Measurements from ENCODE around the gene GGTLC2. TPM values are rescaled to one million over a fixed set of nuclear protein-coding genes. Genes with fewer than 3 reads are reported as not detected.
A peak's percentile ranks its signal among the peaks of the same experiment; 100 is the strongest.

The GGTLC2 gene
- total RNA-seq, 1 experiment from 2014 or later = not detected

DNA sequence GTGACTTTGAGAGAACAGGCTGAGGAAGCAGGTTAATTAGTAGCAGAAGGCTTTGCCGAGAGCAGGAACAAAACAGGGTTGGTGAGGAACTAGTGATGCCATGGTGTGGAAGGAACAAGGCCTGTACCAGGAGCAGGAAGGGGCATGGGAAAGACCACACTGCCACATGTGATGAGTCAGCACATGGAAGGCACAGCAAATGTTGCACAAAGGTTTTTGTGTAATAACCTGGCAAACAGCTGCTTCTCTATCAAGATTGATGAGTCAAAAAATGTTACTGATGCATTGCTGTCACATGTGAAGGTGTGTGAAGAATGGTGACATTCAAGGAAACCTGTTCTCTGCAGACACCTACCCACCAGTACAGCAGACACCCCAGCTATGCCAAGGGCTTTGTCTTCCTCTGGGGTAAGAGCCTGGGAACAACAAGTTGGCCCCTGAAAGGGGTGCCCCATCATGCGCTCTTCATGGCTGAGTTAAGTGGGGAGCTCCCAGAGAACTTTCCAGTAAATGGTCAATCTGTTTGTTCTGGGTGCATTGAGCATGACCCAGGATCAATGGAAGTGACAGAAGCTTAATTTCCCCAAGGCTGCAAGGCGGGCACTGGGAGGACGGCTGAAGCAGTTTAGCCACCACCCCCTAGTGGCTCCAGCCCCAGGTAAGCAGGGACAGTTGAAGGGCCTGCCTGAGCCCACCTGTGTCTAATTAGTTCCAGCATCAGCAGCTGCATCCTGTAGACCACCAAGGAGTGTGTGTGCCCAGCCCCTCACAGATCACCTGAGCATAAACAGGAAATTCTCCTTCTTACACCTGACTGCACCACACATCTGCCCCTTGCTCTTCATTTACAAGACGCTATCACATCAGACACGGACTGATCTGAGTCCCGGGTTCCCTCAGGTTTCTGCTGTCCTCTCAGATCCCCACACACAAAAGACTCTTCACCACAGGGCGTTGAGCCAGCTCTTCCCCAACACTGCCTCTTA, 47.6 kb downstream of the GGTLC2 start:
- DNase-seq (ENCODE audit: low read depth) = no peak

DNA sequence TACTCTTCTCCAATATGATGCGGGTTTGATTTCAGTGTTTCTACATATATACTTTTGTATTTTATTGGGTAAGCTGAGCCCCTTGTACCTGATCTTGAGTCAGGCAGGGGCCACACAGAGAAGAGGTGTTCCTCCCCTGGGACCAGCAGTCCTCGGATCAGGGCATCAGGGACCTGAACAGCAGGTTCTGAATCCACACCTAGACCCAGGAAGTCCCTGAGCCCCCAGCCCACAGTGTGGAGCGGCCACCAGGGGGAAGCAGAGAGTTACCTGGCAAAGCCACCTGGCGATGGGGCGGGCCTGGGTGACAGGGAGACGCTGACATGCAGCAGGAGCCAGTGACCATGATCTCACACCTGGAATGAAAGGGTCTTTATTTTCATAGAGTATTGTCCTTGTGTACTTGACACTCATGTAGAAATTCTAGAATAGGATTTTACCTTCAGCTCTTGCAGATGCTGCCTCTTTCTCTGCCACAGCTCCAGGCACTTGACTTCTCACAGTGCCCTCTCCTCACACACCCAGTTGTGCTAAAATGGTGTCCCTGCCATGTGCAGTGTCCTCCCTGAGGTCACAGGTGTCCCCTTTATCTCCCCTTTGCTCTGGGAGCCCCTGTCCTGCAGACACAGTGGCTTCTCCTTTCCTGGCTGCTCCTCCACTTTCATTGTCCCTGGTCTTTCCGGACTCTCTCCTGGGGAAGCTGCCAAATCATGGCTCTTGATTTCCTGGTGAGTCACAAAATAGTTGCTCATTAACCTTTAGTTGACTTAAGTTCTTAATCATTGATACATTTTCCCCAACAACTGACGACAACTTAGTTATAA, 48.5 kb downstream of the GGTLC2 start:
- DNase-seq (ENCODE audit: low read depth) = peak; percentile 69

DNA sequence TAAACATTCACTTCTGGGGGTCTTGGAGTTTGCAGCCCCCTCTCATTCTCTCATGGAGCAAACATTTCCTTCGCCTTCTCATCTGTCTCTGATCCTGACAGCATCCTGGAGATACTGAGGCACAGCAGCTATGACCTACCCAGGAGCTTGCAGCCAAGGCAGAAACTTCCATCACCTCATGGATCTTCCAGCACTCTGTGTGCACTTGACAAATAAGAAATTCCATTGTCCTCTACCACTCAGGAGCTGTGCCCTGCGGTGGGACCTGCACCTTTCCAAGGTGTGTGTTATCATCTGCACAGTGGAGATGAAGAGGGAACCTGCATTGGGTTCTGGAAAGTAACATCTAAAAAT, 49.1 kb downstream of the GGTLC2 start:
- DNase-seq (ENCODE audit: low read depth) = no peak

DNA sequence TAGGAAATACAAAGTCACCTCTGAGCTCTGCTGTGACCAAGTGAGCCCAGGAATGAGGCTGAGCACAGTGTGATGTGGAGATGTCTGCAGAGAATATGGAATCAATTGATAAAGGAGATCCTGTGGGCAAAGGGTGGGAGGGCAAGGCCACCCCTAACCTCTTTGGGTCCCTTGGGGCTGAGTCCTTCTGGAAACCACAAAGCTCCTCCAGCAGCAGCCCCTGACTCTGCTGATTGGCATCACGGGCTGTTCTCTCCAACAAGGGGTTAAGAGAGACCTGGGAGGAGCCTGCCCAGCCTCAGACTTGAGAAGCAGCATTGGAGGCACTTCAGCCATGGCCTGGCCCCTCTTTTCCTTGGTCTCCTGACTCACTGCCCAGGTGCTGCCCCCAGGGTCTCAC, 49.7 kb downstream of the GGTLC2 start:
- DNase-seq (ENCODE audit: low read depth) = no peak

DNA sequence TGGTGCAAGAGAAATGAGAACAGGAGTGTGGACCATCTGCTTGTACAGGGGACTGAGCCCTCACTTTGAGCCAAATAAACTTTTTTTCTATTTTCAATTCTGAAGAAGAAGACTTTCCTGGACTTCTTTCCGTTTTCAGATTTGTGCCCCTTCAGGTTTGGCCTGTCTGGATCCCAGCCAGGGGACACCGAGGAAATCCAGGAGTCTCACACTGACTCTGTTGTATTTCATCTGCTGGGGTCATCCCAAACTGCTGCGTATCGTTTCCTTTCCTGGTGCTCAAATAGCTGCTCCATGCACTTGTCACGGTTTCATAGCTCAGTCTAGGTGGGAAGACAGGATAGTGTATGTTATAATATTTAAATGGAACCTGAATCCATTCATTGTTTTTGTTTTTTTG, 51.7 kb downstream of the GGTLC2 start:
- DNase-seq (ENCODE audit: low read depth) = no peak

Other genes starting within 250 kb of the GGTLC2 start
- 3.1 and 3.7 TPM in 2 replicates for gene ZNF280B, start 135.9 kb upstream of the GGTLC2 start, total RNA-seq (2014; rRNA removed; shearing (Covaris generic))
- gene ZNF280A, start 124.3 kb upstream of the GGTLC2 start, total RNA-seq (2014; rRNA removed; shearing (Covaris generic)) = not detected in 2 replicates
- not detected in 2 replicates for gene PRAME, start 85.3 kb upstream of the GGTLC2 start, total RNA-seq (2014; rRNA removed; shearing (Covaris generic))
- gene IGLL5, start 243.2 kb downstream of the GGTLC2 start, total RNA-seq (2014; rRNA removed; shearing (Covaris generic)) = not detected in 2 replicates